HG02678 (cell line): ENCODE results near the gene USP2.

Experiments used
- ATAC-seq: cut with Tn5 transposase; IDR thresholded peaks from one replicate; pipeline ENCODE4 v1.9.1; 2021; ENCODE audit warnings: mild to moderate bottlenecking, moderate library complexity; ENCODE audit not compliant: unreplicated experiment

USP2 gene

DNA sequence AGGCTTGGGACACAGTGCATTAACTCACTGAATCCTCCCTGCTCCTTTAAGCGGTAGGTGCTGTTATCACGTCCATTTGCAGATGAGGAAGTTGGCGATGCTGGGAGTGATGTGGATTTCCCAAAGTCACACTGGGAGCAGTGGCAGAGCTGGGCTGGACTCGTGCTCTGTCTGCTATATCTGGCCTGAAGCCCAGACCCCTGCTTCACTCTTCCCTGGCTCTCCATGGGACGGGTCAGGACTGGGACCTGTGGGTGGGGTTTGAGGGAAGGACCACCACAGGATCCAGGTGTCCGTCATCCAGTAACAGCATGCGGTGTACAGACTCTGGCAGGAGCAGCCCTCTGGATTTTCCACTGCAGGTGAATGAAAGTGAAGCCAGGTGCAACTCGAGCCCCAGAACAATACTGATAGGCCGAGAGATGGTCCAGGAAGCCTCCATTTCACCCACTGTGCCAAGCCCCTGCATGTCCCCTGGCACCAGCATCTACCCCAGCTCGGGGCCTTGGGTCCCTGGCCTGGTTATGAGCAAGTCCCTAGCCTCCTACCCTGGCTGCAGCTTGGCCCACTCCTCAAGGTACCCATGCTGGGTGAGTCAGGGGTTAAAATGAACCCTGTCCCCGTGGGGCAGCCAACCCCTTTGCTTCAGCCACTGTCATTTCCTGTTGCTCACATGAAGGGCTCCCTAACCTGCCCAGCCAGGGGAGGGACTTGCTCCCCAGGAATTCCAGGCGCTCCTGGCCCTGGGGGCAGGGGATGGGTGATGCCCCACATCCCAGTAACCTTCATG is 4.2 kb downstream of the USP2 start:
- ATAC-seq, result no peak

DNA sequence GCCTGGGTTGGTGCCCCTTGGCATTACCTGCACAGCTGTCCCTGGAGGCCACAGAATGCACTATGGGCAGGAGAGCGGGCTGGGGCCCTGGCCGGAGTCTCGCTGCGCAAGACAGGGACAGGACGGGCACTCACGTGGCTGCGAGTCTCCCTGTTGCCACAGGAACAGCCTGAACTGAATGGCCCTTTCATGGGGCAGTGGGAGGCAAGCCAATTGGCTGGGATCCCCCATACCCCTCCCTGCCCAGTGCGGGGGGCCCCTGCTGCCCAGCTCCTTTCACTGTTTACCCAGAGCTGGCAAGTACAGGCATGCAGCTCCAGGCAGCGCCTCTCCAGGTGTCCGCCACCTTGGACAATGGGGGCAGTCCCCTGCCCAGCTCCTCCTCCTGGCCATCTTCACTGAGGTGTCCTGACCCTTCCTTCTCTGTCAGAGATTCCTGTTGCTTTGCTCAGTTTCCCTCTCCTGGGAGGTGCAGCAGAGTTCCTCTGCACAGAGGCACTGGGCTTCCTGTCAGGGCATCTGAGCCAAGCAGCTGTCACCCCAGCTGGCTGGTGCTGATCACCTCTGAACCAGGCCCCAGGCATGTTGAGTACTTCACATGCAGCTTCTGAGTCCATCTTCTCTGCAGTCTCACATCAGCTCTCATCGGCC is 5.2 kb downstream of the USP2 start:
- no peak for ATAC-seq

DNA sequence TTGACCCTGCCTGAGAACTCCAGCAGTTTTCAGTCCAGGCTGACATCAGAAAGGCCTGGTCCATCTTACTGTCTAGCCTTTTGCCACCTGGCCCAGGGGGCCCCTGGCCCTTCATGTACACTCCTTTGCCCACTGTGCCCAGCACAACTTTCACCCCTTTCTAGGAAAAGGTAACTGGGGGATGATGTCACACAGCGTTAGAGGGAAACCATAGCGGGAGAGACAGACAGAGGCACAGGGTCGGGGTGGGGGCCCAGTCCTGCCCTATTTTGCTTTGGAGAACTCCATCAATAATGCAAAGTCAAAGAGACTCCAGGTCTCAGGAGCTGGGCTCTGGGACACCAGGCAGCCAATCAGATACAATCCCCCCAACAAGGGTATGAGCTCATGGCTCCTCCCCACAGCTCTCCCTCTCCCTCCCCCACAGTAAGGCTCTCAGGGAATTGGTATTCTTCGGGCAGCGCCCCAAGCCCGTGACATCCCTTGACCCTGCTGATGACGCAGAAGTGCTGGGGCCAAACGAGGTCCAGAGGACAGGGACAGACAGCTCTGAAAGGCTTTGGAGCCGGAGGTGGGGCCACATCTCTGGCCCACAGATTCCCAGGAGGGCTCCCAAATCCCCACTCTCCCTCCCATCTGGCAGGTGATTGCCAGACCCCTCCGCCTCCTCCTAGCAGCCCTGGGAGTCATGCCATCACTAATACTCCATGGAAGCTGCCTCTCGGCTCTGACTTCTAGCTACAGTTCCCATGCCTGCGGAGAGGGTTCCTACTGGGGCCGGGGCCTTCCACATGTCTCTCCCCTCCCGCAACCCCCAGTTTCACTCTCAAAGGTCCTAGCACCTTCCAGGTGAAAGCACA is 5.9 kb downstream of the USP2 start:
- no peak for ATAC-seq

DNA sequence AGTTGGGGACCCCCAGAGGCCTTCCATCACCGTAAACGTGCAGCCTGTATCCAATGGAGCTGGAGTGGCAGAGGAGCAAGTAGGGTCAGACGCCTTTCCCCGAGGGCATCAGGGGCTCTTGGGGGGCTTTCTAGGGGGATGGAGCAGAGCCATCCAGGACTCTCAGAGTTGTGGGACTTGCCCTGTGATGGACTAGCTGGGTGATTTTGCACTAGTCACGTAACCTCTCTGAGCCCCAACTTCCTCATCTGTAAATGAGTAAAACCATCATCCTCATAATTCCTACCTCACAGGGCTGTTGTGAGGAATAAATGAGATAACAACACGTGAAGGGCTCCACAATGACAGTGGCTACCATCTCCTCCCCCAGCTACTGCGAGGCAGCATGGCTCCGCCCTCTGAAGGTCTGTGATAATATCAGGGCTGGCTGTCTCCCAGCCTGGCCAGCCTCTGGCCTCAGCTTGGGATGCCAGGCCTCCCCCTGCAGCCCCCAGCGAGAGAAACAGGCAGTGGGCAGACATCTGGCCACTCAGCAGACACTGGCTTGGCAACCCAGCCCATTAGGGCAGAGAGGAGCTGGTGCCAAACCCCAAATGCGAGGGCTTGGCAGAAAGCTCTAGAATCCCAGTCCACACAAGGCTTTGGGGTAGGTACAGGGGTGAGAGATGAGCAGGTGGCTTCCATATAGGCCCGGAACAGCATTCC is 6.7 kb downstream of the USP2 start:
- ATAC-seq, result no peak

DNA sequence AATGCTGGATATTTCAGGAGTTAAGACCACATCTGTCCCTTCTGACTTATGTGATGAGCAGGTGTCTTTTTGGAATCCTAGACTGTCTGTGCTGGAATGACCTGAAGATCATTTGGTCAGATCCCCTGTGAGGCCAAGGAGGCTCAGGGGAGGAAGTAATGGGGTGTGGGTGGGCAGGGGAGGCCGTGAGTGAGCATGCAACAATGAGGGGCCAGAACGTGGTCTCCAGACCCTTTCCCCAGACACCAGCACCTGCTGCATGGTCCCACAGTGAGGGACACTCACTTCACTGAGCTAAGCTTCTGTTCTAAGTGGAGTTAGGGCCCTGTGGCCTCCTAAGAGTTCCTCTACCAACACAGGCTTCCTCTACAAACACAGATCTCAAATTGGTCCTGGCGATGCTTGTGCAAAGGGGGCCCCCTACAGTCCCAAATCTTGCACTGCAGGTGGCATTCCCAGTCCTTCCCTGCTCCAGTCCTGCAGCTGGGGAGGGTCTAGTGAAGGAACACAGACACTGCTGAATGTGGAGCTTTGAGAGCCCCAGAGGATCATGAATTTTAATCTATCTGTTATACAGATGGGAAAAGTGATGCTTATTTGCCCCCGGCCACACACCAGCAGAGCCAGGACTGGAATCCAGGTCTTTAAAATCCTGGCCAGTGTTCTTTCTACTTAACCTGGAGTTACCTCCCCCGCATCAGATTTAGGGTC is 7.4 kb downstream of the USP2 start:
- ATAC-seq, result no peak

DNA sequence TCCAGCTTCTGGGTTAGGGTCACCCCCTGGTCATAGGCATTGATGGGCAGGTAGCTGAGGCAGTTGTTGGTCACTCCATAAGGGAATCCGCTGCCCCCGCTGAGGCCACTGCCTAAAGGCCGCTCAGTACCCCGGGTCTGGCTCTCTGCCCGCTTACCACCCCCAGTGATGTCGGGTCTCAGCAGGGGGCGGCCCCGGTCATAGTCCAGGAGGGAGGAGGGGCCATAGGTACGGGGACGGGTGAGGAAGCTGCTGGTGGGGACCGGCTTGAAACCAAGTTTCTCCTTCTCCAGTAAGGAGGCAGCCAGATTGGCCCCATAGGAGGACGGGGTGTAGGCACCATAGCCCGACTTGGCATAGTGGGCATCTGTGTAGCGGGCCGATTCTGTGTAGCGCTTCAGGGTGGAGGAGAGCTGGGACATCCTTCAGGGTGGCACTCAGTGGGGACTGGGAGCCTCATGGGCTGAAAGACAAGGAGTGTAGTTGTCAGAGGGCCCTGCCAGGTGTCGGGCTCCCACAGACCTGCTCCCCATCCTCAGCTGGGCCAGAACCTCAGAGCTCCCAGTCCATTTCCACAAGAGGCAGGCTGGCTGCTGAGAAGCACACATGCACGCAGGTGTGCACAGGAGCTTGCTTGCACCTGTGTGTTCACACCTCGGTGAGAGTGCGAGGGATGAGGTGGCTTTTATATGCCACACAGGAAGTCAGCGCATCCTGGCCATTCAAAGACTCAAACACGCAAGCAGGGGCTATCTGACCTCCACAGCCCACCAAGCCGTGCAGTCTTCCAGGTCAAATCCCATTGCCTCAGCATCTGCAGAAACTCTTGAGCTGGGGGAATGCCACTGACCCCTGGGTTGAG is 8.2 kb downstream of the USP2 start:
- no peak for ATAC-seq

- ATAC-seq, result no peak
Observed at GRCh38 chr11:119372260-119373058, 9.0 kb downstream of the USP2 start.

GRCh38 chr11:119371778-119372182 is 9.7 kb downstream of the USP2 start:
- no peak for ATAC-seq

DNA sequence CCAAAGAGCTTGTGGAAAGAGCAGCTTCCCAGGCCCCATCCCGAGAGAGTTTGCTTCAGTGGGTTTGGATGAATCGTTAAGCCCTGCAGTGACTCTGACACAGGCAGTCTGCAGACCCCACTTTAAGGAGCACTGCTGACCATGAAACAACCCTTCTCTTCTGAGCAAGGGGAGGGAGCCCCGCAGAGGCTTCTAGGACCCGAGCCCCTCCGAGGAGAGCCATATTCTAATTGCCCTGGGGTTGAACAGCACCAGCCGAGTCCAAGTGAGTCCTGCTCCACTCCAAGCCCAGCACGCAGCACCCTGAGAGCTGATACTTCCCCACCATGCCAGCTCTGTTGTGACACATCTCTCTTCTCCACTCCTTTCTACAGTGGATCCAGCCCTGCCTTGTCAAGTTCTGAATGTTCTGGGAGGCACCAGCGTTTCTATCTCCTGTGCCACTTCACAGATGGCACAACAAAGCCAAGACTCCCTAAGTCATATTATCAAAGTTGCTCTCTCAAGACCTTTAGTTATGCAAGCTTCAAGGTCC is 10.4 kb downstream of the USP2 start:
- no peak for ATAC-seq

DNA sequence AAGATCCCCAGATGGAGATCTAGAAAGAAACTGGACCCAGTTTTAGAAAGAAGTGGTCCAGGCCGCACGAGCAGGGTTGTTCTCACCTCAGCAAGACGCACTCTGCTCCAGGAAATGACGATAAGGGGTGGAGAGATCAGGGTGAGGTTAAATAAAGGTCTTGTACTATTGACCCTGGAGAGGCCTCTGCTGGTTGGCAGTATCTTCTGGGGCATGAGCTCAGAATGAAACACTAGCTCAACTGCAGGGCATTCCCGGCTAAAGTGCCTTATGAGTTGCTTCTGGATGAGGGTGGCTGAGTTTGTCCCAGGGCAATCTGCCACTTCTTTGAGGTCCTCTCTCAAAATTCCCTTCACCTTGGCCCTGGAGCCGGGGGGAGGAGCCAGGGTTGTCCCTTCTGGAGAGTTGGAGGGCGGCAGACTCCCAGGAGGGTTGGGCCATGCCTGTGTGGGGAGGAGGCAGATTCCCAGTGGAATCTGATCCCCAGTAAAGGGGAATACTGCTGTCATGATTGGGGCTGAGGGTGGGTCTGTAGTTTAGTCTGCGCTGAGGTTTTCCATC is 10.9 kb downstream of the USP2 start:
- ATAC-seq, result no peak

DNA sequence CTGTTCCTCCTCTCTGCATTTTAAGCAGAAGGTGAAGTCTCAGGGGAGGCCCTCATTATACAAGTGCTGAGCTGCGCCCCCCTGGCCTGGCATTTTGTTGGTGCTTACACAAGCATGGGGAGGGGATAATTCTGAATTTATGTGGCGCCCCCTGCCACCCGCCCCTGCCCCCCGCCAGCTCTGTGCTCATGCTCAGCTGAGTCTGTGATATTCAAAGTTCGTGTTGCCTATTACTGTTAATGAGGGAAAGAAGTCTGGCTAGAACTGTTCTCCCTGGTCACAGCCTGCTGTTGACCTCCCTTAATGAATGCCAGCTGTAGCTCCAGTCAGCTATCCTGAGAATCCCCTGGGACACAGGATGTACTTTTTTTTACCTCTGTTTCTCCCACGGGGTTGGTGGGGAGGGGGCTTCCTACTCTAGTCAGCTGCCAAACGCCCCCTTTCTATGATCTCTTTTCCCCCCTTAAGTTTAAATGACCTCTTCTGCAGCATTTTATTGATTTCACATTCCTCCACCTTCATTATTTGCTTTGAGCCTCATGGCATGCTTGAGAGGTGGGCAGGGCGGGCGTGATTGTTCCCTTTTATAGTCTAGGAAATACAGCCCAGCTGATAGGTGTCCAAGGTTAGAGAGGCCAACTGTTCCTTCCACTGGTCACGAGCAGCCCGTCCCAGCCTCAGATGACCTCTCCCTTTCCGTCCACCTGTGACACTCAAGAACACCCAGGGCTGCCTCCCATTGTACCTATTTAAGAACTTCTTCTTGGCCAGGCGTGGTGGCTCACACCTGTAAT is 12.2 kb downstream of the USP2 start:
- ATAC-seq, result no peak

DNA sequence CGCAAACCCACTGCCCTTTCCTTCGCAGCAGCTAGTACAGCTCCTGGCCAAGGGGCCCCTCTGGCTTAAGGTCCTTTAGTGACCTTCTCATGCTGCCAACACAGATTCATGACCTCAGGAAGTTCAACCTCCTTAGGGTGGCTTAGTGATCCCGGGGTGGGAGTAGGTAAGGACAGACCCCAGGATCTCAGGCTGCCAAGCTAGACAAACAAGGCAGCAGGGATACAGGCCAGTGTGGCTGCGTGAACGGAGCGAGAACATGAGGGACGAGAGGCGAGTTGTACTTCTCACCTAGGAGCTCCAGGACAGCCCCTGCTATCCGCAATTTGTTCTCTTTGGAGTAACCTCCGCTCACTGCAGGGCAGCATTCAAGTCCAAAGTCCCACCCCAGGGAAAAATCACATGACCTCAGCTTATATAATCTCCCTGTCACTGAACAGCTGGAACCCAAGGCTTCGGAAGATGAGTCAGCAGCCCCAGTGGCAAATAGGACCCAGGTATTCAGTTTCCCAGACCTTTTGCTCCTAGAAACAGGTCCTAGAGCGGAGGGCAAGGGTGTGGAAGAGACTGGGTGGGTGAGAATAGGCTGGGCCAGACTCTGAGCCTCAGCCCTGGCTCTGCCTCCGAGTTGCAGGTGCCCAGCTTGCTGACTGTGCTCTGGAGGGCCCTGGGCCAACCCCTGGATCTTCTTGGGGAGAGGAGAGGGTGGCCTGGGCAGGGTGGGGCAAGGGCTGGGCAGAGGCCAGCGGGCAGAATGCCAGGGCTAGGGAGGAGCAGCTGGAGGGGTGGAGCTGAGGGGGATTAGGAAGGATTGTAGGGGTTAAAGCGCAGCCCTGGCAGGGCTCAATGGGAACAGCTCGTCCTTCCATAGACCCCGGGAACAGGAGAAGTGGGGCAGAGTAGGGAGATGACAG is 13.1 kb downstream of the USP2 start:
- no peak for ATAC-seq

GRCh38 chr11:119367661-119368120 is 13.8 kb downstream of the USP2 start:
- ATAC-seq, result no peak

DNA sequence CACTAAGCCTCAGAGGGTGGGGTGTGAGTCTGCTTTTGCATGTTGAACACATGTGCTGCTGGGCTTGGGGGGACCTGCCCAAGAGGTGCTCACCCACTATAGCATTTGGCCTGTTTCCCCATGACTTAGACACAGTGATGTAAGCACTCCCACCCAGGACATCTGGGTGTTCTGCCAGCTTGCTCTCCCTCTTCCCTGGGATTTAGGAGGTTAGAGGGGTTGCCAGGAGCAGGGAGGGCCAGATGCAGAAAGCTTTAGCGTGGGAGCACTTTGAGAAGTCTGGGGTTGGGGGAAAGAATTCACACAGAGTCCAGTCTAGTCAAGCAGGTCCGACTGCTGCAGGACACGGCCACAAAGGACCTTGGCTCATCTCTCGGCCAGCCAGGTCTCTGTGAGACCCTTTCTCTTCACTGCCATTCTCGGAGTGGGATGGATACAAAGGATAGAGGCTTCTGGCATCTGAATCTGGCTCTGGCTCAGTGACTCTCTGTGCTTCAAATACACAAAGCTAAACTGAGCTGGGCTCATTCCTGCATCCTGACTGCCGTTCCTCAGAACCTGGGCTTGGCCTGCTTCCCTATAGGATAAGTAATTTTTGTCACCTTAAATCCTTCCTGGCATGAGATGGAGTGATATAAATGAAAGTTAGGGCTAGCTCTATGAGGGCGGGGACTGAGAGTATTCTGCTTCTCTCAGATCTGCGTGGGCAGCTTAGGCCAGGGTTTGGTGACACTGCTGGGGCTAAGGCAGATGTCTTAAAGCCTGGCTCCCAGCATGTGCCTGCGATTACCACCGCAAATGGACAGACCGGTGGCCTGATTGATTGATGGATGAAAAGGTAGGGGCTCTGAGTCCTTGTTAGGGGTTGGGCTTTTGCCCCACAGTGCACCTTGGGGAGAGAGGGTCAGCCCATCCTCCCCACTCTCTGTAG is 14.5 kb downstream of the USP2 start:
- no peak for ATAC-seq

- no peak for ATAC-seq
Observed at GRCh38 chr11:119365071-119365591, 16.4 kb downstream of the USP2 start.
